ENCODE measurements around the gene EHF. TPM values are rescaled to one million over a fixed set of nuclear protein-coding genes. Genes with fewer than 3 reads are reported as not detected.

Gene EHF
- total and polyA plus RNA-seq, 9 of the 15 experiments (the other 6 are each of a cell fraction or from before 2014, with no cell fraction given), result 0.04 to 0.54 (median 0.37) TPM

- intact Hi-C loops (cut with micrococcal nuclease) (loop anchor here (5.0 kb wide), 1 partner anchor 34 kb away; no protein-coding TSS in a partner anchor), in situ Hi-C loops (cut with MboI) (loop anchor here (5.0 kb wide), 1 partner anchor 39 kb away; no protein-coding TSS in a partner anchor)
- 48% methylated on average over 3 of the region's 3 CpGs for WGBS (ENCODE audit: insufficient coverage, low coverage, missing lambda C conversion rate)
- DNase-seq (ENCODE audit: extremely low read depth in 1 of 4, low spot score in 3 of 4) (peak; percentile 35 to 83 (median 57)), ATAC-seq (peak; percentile 66), FAIRE-seq (peak; percentile 72)
- no peak overlapping the region for H3K4me2 ChIP-seq (ENCODE audit: insufficient read depth, low read length)
- POLR2A ChIA-PET, result interaction anchor here (3.0 kb wide), 1 partner anchor 9 kb away, joined by 17 read pairs; no protein-coding TSS in a partner anchor
- no peaks in the 10 kb centered on the region for H3K36me3 ChIP-seq (ENCODE audit: control insufficient read depth, insufficient read depth, low read length)
- no peak overlapping the region for H3K9ac ChIP-seq (ENCODE audit: insufficient read depth in 1 of 2, low read depth in 2 of 2, low read length in 2 of 2)
- H3K27me3 ChIP-seq (ENCODE audit: control insufficient read depth in 2 of 2, insufficient read depth in 2 of 2, low read length in 2 of 2), result no peaks in the 10 kb centered on the region
- H3K4me1 ChIP-seq (replicated peaks in 1 of 2; ENCODE audit: control insufficient read depth in 2 of 2, insufficient read depth in 2 of 2, low read length in 2 of 2), result peaks cover 0 to 45% of the 10 kb centered on the region in 2 experiments; a peak in 3 of 5 replicates
- H2AFZ ChIP-seq (ENCODE audit: low read depth, low read length), result no peak overlapping the region
- H3K4me3 ChIP-seq, result no peak overlapping the region
- no peaks in the 10 kb centered on the region for H3K9me1 ChIP-seq (ENCODE audit: control insufficient read depth, insufficient read depth, low read length)
- H4K20me1 ChIP-seq (replicated peaks; ENCODE audit: control insufficient read depth, insufficient read depth, low read length), result no peaks in the 10 kb centered on the region
- H3K9me3 ChIP-seq (replicated peaks; ENCODE audit: control insufficient read depth, insufficient read depth, low read depth, low read length), result no peaks in the 10 kb centered on the region
- CTCF ChIA-PET (ENCODE audit: low intra/inter-chr PET ratio), result interaction anchor here (0.7 kb wide), 1 partner anchor 79 kb away, joined by 3 read pairs; no protein-coding TSS in a partner anchor
- BruUV-seq (replicated peaks), result no TSS peak
- H3K27ac ChIP-seq (ENCODE audit: extremely low read depth, low read depth, low read length), result peak overlapping the region; percentile 34; the same call in 1 of the 3 replicates
- no peaks in the 10 kb centered on the region for H3K79me2 ChIP-seq (ENCODE audit: control insufficient read depth, insufficient read depth, low read length)
- TF ChIP-seq CHCHD3 (CRISPR knock-in tag; IDR thresholded peaks at IDR 0.05), result no peak
- TF ChIP-seq ADNP (tag; IDR thresholded peaks at IDR 0.05), result no peak
- no peak for TF ChIP-seq HDAC8 (tag; IDR thresholded peaks at IDR 0.05)
- no peak for TF ChIP-seq HMG20B (CRISPR knock-in tag; IDR thresholded peaks at IDR 0.05)
- no peak for TF ChIP-seq SMAD4 (CRISPR knock-in tag; conservative IDR thresholded peaks at IDR 0.05)
- TF ChIP-seq CEBPZ (IDR thresholded peaks at IDR 0.05; ENCODE audit: borderline replicate concordance, low read depth, low read length), result no peak
- no peak for TF ChIP-seq ZNF282 (CRISPR knock-in tag; IDR thresholded peaks at IDR 0.05)
- TF ChIP-seq MAFF (IDR thresholded peaks at IDR 0.05; ENCODE audit: low read length), result no peak
- no peak for TF ChIP-seq ZNF146 (CRISPR knock-in tag; IDR thresholded peaks at IDR 0.05; ENCODE audit: unreplicated experiment)
- no peak for TF ChIP-seq SMARCB1 (IDR thresholded peaks at IDR 0.05; ENCODE audit: insufficient read length, low read depth)
- no peak for TF ChIP-seq TFE3 (CRISPR knock-in tag; IDR thresholded peaks at IDR 0.05)
- TF ChIP-seq ZBTB2 (IDR thresholded peaks at IDR 0.05), result no peak
- TF ChIP-seq CBX5 (IDR thresholded peaks at IDR 0.05; ENCODE audit: borderline replicate concordance, low read depth), result no peak
- TF ChIP-seq GTF2A2 (tag; IDR thresholded peaks at IDR 0.05), result no peak
- no peak for TF ChIP-seq TRIM28 (IDR thresholded peaks at IDR 0.05)
These were observed 30.7 kb downstream of the EHF start for GRCh38 chr11:34651551-34651950.

Measured in K562 (cell line).